Stimulated activated CD4-positive, alpha-beta T cell treated with anti-CD3 and anti-CD28 coated beads, Interleukin-2, amount 100 ng/mL, for 4 hours (primary cell): Measurements from ENCODE around the gene OXER1.

ENCODE experiments used
- DNase-seq: peaks from one replicate; pipeline ENCODE4 v3.0.0-alpha.2; 2020; ENCODE audit warnings: low read depth

The OXER1 gene, protein sequence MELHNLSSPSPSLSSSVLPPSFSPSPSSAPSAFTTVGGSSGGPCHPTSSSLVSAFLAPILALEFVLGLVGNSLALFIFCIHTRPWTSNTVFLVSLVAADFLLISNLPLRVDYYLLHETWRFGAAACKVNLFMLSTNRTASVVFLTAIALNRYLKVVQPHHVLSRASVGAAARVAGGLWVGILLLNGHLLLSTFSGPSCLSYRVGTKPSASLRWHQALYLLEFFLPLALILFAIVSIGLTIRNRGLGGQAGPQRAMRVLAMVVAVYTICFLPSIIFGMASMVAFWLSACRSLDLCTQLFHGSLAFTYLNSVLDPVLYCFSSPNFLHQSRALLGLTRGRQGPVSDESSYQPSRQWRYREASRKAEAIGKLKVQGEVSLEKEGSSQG

DNA sequence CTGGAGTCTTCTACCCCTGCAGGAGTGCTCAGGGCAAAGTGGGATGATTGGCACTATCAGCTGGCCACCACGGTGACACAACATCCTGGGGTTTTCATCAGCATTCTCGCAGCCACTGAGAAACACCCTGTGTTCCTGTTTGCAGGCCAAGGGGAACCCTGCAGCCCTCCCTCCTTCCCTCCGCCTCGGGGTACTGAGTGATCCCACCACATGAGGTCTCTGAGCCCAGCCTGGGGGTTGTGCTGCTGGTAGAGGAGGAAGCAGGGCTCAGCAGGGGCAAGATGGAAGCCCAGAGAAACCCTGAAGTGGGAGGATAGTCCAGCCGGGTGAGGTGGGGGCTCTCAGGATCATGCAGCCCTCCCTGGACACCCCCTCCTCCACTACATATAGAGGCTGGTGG is at the start of gene OXER1:
Gene OXER1, minus strand, starts transcription at position 40 of the 400 bp plus-strand sequence. CDS start 73 bp downstream, outside the sequence.
- DNase-seq, result no peak

DNA sequence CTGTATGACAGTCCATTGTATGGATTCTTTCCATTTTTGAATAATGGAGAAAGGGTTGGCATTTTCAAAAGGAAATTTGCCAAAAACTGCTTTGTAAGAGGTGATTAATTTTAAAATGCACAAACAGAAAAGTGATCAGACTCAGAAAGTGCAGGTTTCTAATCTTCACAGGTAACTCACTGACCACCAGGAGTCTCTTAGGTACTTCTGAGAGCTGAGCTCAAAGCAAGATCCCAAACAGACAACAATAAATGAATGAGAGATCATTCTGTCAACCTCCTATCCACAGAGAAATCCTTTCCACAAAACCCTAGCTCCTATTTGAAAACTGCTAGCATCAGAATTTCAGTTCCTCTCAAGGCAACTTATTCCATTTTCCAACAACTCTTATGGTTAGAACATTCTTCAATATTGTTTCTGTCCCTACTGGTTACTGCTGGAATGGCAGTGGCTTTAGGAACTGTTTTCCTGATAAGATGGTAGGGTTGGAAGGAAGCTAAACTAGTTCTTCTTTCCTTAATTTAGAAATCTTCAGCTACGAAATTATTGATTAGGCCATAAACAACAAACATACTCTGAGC is 49.1 kb upstream of the OXER1 start:
- DNase-seq, result no peak

DNA sequence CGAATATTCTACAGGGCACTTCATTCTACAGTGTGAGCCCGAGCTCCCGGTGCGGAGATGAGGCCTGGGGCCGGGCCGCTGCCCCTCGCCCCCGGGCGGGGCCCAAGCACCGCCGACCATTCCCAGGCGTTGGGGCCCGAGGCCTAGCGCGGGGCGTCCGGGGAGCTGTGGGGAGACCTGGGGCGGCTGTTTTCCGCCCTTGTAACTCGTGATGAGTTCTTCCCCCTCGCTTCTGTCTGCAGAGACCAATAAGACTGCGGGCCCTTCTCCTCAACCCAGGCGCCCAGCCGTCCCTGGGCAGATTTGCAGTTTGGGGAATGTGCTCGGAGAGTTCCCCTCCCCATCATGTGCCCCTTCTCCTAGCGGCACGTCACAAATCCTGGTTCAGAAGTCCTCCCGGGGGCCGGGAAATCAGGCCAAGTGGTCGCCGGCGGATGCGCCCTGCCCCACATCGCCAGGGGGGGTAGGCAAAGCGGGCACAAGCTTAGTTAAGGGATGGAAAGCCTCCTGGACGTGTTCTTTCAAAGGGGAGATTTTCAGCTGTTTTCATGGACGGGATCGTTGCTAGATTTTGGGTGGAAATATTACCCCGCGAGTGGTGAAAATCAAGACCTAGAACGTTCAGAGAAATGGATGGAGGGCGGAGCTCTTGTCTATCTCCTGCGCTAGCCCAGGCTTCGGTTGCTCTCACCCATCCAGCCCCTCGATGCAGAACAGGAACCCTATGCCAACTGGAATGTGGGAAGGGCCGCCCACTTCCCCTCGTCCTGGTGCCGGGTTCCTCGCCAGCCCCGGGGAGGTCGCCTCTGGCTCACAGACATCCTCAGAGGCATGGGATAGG is 47.3 kb upstream of the OXER1 start:
- peak; percentile 19 for DNase-seq

DNA sequence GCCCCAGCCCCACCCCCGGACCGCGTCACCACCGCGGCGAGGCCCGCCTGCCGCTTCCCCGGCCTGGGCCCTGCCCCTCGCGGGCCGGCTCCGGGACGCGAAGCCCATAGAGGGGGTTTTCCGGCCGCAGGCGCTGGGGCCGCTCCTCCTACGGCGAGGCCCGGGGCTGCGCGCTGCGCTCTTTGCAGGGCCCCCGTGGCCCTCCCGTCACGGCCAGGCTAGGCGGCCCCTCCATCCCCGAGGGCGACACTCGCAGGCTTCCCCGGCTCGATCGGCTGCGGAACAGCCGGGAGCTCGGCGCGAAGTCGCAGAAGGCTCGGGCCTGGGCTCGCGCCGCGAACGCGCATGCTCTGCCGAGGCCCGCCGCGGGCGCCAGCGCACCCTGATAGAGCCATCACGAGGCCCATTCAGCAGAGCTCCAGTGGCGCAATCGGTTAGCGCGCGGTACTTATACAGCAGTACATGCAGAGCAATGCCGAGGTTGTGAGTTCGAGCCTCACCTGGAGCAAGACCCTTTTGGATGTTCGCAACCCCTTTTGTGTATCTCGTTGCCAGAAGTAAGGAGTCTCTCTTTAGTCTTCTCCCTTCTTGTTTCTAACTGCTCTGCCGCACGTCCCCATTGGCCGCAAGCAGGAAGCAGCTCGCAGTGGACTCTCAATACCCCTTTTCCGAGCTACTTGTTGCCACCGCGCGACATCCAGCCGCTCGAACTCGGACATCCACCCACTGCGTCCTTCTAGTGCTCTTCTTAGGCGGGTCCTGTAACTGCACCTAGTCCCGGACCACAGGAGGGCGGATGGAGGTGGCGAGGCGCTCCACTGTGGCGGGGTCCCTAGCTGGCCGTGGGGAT is 46.4 kb upstream of the OXER1 start:
- peak; percentile 88 for DNase-seq

DNA sequence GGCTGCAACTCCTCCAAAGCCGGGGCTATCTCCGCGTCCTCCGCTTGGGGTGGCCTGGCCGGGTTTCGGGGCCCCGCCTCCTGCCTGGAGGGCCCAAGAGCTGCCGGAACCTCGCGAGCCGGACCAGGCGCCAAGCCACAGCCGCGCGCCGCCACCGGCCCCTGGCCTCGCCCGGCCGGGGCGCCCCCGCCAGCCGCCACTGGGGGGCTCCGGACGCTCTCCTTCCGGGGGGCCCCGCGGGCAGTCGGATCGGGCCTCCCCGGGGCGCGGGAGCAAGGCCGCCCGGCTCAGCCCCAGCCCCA is 45.8 kb upstream of the OXER1 start:
- no peak for DNase-seq

DNA sequence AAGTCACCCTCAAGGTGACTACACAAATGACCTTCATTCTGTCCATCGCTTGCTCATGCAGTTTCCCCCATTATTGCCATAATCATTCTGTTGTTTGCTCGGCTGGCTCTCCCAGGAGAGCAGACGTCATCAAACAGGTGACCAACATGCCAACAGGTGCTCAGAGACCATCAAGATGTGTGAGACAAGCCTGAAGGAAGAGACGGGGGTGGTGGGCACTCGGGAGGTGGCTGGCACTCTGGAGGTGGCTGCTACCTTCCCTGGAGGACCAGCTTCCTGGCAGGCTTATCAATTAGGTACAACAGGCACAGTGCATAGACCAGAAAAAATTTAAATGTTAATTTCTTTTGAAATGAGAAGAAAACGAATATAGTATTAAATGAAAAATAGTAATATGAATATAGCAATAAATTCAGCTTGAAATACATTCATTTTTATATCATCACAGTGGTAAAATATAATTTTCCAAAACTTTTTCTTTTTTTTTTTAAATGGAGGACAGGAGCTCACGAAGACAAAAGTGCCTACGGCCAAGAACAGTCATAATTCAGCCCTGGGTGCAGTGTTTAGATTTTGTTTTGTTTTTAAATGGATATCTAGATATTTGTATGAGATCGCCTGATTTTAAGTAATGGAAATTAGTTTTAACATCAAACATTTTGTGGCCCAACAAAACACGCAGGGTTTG is 45.3 kb upstream of the OXER1 start:
- no peak for DNase-seq

DNA sequence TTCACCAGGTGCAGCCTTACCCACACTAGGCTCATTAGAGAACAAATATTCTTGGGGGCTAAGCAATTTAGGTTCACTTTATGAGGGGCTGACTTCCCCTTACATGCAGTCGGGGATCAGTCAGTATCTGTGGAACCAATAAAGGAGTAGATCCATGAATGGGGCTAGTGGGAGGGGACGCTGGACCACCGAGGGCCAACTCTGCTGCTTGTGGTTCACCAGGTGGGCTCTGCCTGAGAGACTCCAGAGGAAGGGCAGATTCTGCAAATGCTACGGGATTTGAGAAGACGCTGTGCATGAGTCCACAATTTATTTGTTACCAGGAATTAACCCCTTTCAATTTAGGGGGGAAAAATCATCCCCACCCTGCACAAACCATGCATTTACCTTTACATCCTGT is 44.4 kb upstream of the OXER1 start:
- DNase-seq, result no peak

DNA sequence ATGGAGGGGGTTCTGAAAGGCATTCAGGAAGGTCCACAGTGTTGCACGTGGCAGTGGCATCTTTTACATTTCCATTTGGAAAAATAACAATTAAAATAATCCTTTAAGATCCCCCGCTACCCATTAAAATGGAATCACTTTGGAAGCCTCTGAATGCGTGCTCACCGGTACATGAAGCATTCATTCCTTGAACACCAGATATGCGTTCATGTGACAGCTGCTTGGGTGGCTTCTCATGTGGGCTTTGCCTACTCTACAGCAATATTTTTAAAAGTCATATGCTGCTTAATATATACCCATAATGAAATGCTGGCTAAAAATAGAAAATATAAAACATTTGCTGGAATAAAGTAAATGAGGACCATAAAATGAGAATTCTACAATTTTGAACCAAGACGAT is 42.9 kb upstream of the OXER1 start:
- DNase-seq, result no peak

DNA sequence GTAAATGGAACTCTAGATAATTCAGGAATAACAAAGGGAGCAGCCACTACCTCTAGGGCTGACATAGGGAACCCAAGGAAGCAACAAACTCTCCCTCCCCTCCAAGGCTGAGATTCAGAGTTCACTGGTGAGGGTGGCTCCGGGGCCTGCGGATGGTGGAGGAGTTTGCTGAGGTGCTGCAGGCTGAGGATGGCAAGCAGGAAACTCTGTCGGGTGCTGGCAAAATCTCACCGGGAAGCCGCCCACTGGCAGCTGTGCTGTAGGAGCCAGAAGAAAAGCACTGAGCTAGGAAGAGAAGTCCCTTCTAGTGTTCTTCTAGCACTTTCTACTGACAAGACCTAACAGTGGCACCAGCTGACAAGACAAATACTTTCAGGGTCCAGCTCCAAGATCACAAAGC is 41.0 kb upstream of the OXER1 start:
- DNase-seq, result no peak

DNA sequence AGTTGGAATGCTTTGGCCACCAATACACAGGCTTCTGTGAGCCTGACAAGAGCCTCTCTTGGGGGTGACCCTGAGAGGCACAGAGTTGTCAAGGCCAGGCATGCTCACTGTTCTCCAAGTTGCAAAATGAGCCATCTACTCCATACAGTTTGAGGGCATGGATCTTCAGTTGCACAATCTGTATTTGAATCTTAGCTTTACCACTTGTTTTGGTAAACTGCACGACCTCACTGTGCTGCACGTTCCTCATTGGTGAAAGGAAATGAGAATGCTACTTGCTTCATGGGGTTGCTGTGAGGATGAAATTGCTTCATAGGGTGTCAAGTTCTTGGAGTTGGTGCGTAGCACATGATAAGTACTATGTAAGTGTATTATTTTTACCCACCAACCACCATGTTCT is 40.4 kb upstream of the OXER1 start:
- no peak for DNase-seq

DNA sequence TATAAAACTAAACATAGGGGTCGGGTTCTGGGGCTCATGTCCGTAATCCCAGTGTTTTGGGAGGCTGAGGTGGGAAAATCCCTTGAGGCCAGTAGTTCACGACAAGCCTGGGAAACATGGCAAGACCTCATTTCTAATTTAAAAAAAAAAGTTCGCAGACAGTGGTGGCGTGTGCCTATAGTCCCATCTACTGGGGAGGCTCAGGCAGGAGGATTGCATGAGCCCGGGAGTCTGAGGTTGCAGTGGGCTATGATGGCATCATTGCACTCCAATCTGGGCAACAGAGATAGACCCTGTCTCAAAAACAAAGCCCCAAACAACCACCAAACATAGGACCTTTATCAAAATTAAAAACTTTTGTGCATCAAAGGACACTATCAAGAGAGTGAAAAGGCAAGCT is 38.2 kb upstream of the OXER1 start:
- DNase-seq, result no peak

DNA sequence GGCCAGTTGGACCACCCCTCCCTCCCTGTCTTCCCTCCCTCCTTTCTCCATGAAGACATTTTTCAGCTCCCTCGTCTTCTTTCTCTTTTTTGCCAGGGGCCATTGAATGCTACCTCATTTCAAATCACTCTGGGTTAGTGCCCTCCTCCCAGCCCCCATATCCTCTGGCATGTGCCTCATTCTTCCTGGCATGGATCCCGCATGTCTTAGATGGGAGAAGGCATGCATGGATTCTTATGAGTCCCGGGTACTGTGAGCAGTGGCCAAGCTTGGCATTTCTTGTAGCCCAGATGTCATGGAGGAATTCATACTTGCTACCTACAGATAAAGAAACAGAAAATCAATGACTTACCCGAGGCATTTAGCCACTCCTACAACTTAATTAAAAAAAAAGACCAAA is 37.4 kb upstream of the OXER1 start:
- no peak for DNase-seq

DNA sequence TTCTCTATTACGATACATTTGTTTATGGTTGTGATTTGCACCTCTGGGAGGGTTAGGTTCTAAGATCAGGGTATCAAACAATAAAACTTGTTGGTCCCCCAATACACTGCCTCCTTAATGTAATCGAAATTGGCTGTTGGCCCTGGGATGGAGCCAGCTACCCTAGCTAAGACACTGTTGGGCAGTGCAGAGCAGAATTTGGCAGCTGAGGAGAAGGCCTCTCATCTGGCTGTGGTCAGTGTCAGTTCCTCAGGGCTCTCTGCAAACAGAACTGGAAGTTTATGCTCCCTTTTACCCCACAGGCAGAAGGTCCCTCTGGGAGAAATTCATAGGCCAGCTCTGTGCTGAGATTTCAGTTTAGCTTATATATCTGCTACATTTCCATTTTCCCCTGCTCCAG is 37.0 kb upstream of the OXER1 start:
- no peak for DNase-seq

DNA sequence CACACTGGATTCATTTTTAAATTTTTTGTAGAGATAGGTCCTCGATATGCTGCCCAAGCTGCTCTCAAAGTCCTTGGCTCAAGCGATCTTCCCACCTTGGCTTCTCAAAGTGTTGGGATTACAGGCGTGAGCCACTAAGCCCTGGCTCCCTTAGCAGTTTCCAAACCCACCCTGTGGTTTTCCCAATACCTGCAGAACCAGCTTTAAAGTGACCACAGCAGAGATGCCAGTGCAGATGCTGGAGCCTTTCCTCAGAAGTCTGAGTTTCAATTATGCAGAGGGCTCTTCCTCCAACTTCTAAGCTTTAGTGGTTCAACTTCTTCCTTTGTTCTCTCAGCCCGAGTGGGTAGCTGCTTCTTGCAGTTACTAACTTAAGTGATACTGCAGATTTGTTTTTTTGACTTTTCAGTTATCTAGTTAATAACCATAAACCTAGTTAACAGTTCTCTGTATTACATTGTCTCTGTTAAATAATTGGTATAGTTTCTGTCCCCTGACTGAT is 36.6 kb upstream of the OXER1 start:
- no peak for DNase-seq

DNA sequence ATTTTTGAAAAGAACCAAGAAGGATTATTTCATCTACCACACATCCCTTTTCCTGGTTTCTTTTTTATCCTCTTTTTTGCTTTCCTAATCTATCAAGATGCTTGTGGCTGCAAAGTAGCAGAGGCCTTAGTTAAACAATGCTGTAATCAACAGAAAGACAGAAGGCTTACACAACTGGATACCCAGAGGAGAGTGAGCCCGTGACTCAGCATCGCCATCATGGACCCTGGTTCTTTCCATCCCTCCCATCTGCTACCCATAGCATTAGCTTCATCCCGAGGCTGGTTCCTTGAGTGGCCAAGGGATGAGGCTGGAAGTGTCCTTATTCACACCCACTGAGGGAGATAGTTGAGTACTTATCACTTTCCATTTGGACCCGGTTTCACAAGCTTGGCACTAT is 35.9 kb upstream of the OXER1 start:
- no peak for DNase-seq

DNA sequence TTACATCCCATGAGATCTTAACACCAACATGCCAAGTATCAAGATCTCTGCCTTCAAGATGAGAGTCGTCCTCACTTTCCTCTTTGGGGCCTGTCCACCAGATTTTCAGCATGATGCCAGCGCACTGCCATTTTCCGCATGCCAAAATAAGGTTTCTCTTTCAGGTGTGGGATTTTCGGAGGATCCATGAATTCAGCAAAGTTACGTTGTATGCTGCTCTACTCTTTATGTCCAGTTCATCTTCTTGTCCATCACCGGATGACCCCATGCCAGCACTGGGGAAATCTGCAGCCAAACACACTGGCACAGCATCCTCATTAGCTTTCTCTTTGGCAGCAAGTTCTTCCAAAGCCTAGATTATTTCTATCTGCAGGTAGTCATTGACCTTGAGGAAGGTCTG is 33.3 kb upstream of the OXER1 start:
- no peak for DNase-seq

DNA sequence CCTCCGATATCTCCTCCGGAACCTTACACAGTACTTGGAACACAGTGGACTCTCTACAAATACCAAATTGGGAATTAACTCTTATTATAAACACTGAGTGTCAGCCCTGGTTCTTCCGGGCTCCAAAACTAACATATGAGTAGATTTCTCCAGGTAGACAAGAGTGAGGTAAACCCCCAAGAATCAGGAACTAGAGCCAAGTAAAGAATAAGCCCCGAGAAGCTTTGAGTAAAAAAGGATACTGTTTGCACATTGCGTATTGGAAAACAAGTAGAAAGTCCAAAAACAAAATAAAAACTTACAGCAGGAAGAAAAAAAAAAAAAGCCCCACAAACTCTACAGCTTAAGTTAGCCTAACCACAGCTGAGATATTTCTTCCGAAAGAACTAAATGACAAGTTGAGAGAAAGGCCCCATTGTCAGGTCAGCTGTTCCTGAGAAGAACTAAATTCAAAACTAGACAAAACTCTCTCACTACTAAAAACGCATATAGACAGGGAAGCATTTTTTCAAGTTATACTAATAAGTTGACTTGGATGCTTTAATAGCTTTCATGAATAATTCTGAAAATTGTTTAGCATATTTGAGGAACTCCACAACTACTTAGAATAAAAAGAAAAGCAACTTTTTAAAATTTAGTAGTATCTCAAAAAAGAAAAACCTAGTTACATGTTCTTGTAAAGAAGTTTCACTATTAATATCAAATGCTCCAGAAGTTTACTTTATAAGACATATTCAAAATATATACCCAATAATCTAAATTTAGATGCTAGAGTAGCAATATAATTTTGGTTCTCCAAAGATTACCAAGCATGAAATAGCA is 32.7 kb upstream of the OXER1 start:
- DNase-seq, result no peak

DNA sequence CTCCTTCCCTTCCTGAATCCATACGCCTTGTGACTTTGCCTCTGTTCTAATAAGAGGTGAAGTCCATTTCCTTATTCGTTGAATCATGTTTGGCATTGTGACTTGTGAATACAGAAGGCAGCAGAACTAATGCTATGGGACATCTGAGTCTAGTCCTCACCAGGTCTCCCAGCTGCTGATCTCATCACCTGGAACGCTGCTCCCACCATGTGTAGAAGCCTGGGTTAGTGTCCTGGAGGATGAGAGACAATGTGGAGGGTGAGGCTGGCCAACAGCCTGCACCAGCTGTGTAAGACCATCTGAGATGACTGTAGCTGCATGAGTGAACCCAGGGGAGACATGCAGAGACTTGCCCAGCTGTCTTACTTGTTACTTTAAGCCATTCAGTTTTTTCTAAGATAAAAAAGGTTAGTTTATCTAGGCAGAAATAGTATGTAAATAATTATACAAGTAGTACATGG is 31.9 kb upstream of the OXER1 start:
- no peak for DNase-seq

DNA sequence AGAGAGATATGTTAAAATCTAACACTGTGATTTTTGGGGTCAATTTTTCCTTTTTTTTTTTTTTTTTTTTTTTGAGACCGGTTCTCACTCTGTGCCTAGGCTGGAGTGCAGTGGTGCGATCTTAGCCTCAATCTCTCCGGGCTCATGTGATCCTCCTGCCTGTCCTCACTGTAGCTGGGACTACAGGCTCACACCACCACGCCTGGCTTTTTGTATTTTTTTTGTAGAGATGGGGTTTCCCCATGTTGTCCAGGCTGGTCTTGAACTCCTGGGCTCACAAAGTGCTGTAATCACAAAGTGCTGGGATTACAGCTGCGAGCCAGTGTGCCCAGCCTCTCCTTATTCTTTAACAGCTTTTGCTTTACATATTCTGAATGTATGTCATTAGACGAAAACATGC is 31.3 kb upstream of the OXER1 start:
- DNase-seq, result no peak

DNA sequence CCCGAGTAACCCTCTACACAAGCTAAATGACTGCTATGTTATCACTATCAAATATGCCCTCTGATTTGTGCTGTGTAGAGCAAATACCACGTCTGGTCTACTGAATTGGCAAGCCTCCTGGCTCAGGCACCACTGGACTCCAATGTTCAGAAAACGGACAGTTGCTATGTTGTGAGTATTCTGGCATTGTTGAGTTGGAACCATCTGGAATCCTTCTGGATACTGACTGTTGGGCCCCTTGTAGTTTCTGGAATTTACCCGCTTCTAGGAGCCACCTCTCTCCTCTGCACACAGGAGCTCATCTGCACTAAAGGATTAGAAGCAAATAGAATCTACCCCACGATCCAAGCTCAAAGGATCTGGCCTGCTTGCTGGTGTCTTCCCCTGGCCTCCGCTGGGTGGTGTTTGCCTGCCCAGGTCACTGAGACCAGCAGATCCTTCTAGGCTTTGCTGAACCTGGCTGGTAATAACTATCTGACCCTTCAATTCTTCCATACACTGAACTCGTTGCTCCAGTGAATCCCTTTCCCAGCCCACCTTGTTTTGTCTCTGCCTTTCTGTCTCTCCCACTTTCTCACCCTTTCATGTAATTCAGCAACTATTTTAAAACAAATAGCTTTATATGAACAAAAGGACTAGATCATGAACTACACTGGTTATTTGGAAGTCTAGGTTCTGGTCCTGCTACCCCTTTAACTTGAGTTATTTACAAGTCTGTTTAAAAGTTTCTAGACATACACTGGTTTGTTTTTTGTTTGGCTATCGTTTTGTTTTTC is 30.5 kb upstream of the OXER1 start:
- DNase-seq, result no peak
